Stimulated activated CD4-positive, alpha-beta T cell treated with anti-CD3 and anti-CD28 coated beads, Interleukin-12 subunit alpha, Interleukin-12 subunit beta, amount 100 ng/mL, for 48 hours (primary cell): ENCODE data around the gene KRT82.
"Not testable (repeated sequence)": the region's sequence is repeated elsewhere in the genome, so short reads cannot be mapped to it uniquely, and the experiment has no call there.

Source experiments
- DNase-seq, 3 donors: peaks; one replicate each; pipeline ENCODE4 v3.0.0-alpha.2; 2020; ENCODE audit warnings: low read depth in 2 of 3, low spot score in 1 of 3

The KRT82 gene

GRCh38 chr12:52405922-52406385 is at the start of gene KRT82:
Gene KRT82 (minus strand): TSS chr12:52406335. CDS start chr12:52406277, 58 bp downstream.
- DNase-seq, result no peak

GRCh38 chr12:52455821-52456220 is 49.7 kb upstream of the KRT82 start:
- DNase-seq, result no peak

GRCh38 chr12:52454411-52455201 is 48.5 kb upstream of the KRT82 start:
- DNase-seq, result no peak

- no peak for DNase-seq
Observed at GRCh38 chr12:52452101-52452500, 46.0 kb upstream of the KRT82 start, which contains the start of gene KRT6B. Gene KRT6B (minus strand): TSS chr12:52452146. CDS start chr12:52452078, 68 bp downstream.

- no peak for DNase-seq
Observed at GRCh38 chr12:52448228-52448627, 42.1 kb upstream of the KRT82 start.

- not testable (repeated sequence) for DNase-seq
Observed at GRCh38 chr12:52447196-52447595, 41.1 kb upstream of the KRT82 start.

GRCh38 chr12:52446367-52447045 is 40.4 kb upstream of the KRT82 start:
- no peak for DNase-seq

- DNase-seq, result no peak
Observed at GRCh38 chr12:52445876-52446275, 39.7 kb upstream of the KRT82 start.

- no peak for DNase-seq
Observed at GRCh38 chr12:52444647-52445595, 38.8 kb upstream of the KRT82 start.

- DNase-seq, result no peak
Observed at GRCh38 chr12:52443966-52444365, 37.8 kb upstream of the KRT82 start.

GRCh38 chr12:52442600-52443061 is 36.5 kb upstream of the KRT82 start:
- DNase-seq, result no peak

- DNase-seq, result no peak
Observed at GRCh38 chr12:52441320-52441911, 35.3 kb upstream of the KRT82 start.

- no peak for DNase-seq
Observed at GRCh38 chr12:52440821-52441319, 34.7 kb upstream of the KRT82 start.

GRCh38 chr12:52439845-52440244 is 33.7 kb upstream of the KRT82 start:
- no peak for DNase-seq

- no peak for DNase-seq
Observed at GRCh38 chr12:52439420-52439819, 33.3 kb upstream of the KRT82 start.

- no peak for DNase-seq
Observed at GRCh38 chr12:52438305-52439301, 32.5 kb upstream of the KRT82 start.

GRCh38 chr12:52437508-52437907 is 31.4 kb upstream of the KRT82 start:
- no peak for DNase-seq

GRCh38 chr12:52436828-52437474 is 30.8 kb upstream of the KRT82 start:
- DNase-seq, result no peak
